GM18951 (cell line): ENCODE results near the gene FAT2.

Experiments
- POLR2A ChIP-seq: IDR thresholded peaks from 4 replicates; pipeline ENCODE4 v1.6.1; 2011; ENCODE audit warnings: mild to moderate bottlenecking; ENCODE audit not compliant: insufficient read length, insufficient read depth; ENCODE audit errors: extremely low read depth
- in situ Hi-C: fragments of 300-500 bp; cut with MboI; formaldehyde crosslinking; loops from one replicate; pipeline ENCODE4 v1.12.0; 2022; ENCODE audit warnings: low sequenced_read_pairs, mixed read lengths, inconsistent platforms; ENCODE audit not compliant: unreplicated experiment

Gene FAT2

DNA sequence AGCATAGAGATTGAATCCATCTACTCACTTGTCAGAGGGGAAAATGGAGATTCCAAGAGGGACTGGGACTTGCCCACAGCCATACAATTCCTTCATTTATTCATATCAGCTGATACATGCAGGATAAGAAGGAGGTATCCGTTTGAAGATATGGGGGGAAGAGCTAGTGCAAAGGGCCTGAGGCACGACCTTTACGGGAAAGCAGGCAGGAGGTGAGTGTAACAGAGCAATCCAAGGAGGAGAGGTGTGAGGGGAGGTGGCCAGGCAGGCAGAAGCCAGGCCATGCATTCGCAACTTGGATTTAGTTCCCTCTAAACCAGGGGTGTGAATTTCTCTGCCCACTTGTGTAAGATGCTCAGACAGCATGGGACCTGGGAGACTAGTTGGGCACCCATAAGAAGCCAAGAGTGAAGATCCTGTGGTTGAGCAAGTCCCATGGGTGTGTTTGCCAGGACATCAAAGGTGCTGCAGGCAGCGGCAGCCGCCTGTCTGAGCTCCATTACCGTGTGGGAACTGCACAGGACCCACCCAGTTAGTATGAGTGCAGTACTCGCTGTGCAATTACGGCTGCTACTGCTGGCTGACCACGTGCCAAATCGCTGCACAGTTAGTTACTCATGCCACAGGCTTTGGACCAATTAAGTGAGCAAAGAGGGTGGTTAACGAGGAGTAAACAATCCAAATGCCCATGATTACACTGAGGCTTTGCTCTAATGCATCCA lies 31.4 kb upstream of the FAT2 start:
- no peak for TF ChIP-seq POLR2A
- in situ Hi-C loops: no loop called here

DNA sequence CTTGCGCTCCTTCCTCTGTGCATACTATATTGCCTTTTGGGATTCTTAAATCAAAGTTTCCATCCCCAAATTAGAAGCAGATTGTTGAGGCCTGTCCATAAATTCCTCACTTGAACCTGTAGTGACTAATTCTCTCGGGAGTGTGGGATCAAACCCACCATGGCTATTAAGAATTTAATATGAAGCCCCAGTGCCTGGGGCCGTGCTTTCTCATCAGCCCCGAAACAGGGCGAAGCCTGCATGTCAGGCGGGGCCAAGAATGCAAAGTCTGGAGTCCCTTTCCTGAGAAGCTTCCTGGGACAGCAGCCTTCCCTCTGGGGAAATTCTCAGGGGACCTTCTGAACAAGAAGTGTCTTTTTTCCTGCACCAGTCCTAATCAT lies 29.3 kb upstream of the FAT2 start:
- in situ Hi-C loops: no loop called here
- no peak for TF ChIP-seq POLR2A

DNA sequence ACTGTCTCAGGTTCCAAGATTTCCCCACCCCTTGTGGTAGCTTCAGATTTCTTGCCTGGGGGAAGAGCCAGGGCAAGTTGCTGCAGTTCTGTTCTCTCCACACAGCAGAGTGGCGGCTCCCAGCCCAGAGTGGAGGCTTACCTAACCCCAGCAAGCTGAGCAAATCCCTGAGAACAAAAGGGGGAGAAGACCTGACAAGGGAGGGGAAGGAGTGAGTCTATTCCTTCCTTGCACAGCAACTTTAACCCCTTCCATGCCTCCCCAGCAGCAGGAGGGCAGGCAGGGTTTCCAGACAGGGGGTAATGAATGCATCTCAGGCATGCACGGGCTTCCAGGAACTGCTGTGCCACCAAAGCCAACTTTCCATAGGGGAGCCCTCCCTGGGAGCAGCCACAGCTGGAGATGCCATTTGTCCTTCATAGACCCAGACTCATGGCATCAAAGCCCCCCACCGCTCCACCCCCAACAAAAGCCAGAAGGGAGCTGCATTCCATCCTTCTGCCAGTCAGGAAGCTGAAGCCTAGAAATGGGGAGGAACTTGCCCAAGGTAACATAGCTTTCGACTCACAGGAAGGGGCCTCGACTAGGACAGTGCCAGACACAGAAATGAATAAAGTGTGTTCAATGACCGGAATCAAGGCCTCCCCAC lies 28.8 kb upstream of the FAT2 start:
- no peak for TF ChIP-seq POLR2A
- in situ Hi-C loops: no loop called here

DNA sequence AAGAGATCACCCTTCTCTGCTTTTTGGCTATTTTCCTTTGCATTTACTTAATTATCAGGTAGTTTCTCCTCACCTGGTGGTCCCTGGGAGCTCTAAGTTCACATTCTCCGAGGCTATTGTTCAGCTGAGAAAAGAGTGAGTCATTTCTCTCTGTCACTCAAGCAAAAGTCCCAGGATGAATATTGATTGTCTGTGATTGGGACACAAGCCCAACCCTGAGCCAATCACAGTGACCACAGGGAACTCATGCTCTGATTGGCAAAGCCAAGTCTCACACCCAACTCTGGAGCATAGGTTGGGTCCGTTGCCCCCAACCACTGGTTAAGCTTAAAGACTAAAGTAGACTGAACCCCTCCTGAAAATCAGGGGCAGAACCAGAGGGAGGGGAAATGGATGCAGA lies 27.8 kb upstream of the FAT2 start:
- in situ Hi-C loops: no loop called here

DNA sequence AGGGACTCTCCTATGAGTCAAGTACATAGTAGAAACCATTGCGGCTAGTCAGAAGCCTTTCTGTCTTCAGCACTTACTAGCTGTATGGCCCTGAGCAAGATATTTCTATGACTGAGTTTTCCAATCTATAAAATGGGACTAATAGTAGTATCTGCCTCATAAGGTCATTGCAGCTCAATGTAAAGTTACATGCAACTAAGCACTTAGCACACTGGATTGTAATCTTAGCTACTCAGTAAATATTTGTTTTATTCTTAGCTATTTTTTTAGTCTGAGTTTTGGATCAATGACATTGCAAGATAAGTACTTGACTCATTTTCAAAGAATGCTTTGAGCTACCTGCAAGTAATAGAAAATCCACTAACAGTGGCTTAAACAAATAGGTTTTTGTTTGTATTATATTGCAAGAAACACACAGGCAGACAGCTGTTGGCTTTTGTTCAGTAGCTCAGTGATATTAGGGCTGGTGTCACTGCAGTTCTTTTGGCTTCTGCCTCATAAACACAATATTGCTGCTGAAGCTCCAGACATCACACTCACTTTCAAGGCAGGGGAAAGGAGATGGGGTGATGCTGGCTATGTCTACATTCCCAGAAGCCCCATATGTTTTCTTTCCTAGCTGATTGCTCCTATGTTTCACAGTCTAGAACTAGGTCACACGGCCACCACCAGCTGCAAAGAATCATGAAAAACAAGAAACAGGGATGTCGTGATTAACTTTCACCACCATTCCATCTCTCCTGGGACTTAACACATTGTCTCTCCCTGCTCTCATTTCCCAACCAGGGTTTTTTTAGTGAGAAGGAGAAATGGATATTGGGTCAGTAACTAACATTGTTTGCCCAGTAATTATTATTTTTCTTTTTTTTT lies 26.9 kb upstream of the FAT2 start:
- in situ Hi-C loops: no loop called here
- TF ChIP-seq POLR2A: no peak

More for the DNA sequence above, 27.8 kb upstream of the FAT2 start:
- TF ChIP-seq POLR2A: no peak

DNA sequence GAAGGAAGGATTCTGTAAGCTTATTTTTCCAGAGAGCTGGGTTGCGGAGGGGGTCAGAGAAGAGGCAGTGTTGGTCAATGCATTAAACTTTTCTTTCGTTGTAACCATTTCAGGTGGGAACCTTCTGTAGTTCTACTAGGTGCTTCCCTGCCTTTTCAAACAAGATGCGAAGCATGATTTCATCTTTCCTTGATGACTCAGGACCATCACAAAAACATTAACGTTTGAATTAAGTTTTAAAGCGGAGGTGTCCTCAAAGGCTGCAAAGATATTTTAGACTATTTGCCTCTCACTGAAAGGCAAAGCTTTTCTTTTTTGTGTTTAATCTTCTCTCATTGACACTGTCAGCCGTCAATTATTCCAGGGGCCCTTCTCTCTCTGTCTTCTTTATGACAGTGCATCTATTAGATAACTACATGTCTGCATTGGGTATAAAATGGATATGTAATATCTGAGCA lies 26.3 kb upstream of the FAT2 start:
- TF ChIP-seq POLR2A: no peak
- in situ Hi-C loops: no loop called here

DNA sequence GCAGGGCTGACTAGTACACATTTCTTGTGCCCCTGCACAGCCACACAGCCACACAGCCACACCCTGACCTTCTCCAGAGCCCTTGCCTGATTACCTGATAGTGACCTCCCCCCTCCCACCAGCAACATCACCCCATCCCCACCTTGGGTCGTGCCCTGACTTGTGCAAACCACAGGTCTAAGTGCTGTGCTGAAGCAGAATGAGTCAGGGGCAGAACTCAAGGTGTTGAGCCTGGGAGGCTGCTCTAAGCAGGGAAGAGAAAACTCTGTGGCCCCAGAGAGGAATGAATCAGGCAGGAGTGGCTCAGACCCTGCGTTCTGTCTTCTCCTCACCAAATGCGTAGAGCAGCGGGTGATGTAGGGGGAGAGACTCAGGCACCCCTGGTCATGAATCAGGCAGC lies 24.3 kb upstream of the FAT2 start:
- in situ Hi-C loops: no loop called here
- no peak for TF ChIP-seq POLR2A

DNA sequence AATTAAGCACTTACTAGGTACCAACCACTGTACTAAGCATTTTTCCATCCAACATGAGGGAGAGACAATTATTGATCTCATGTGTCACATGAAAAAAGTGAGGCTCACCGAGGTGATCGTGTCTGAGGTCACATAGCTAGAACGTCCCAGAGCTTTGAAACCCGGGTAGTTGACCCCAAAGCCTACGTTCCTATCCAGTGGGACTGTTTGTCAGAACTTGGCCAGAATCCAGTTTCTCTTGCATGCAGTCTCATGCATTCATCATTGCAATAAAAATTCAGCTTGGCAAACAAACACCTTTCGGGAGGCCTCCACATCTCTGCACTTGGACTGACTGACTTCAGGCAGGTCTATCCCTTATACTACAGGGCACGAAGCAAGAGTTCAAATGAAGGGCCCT lies 23.4 kb upstream of the FAT2 start:
- in situ Hi-C loops: no loop called here
- TF ChIP-seq POLR2A: no peak

DNA sequence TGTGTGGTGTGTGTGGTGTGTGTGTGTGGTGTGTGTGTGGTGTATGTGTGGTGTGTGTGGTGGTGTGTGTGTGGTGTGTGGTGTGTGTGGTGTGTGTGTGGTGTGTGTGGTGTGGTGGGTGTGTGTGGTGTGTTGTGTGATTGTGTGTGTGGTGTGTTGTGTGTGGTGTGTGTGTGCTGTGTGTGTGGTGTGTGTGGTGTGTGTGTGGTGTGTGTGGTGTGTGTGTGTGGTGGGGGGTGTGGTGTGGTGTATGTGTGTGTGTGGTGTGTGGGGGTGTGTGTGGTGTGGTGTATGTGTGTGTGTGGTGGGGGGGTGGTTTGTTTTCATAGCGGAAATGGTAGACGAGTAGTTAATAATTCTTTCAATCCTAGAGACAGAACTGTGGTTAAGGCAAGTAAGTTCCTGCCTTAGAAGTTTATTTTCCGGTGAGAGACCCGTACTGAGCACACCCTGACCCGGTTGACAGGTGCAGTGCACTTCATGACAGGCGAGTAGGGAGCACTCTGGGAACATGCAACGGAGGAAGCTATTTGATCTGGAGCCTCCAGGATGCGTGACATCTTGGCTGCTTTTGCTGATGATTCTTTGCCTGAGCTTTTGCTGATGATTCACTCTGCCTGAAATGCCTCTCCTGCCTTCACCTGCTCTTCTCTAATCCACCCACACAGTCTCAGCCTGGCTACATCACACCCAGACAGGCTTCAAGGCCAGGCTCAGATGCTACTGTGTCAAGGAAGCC lies 21.7 kb upstream of the FAT2 start:
- TF ChIP-seq POLR2A: no peak
- in situ Hi-C loops: no loop called here

DNA sequence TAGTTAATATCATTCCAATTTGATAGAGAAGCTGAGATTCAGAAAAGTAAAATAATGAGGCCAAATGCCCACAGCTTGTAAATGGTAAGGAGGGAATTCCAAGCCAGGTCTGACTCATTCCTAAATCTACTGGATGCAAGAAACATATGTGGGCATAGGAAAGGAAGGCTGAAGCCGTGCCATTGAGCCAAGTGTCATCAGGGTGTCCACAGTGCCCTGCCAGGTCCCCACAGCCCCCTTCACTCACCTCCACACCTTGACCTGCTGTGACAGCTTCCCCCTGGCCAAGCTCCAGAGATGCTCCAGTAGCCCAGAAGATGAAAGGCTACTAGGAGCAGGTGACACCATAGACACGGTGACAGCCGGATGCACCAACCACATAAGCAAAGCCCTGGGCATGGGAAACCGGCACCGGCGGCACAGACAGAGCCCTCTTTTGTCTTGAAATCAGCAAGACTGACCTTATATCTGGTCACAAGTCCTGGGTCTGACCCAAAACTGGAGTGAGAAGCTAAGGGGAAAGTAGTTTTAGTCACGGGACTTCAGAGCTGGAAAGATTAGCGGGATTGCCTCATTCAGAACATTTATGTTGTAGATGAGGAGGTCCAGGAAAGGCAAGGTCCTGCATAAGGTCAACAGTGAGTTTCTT lies 20.1 kb upstream of the FAT2 start:
- in situ Hi-C loops: no loop called here
- no peak for TF ChIP-seq POLR2A

DNA sequence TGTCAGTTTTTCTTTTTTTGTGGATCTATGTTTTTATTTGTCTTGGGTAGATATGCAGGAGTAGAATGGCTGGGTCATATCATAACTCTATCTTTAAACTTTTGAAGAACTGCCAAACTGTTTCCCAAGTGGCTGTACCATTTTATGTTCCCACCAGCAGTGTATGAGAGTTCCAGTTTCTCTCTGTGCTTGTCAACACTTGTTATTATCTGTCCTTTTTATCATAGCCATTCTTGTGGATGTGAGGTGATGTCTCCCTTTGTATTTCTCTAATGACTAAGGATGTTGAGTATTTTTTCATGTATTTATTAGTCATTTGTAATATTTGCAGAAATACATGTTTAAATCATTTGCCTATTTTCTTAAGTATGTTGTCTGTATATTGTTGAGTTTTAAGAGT lies 17.4 kb upstream of the FAT2 start:
- TF ChIP-seq POLR2A: no peak
- in situ Hi-C loops: no loop called here

DNA sequence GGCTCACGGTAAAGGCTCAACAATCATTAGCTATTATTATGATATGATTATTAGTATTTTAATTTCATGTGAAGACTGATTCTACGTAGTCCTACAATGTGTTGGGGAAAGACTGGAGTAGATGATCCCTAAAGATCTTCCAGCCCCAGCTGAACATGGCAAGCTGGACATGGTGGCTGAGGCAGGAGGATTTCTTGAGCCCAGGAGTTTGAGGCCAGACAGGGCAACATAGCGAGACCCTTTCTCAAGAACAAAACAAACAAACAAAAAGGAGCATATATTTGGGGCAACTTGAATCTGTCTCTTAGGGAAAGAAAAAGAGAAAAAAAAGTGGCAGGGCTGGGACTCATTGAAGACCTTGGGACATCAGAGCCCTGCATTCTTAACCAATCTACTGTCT lies 16.2 kb upstream of the FAT2 start:
- in situ Hi-C loops: no loop called here
- no peak for TF ChIP-seq POLR2A
